RWPE1 (cell line): ENCODE measurements around the gene EGFR.
A peak's percentile ranks its signal among the peaks of the same experiment; 100 is the strongest.

Experiments
- CTCF ChIA-PET: fragments of 350-600 bp; sonication (Branson Sonifier 250); formaldehyde crosslinking; extraction: SDS; loops from one replicate; lab custom pipeline; 2021; lab: Yijun Ruan, JAX
- POLR2A ChIA-PET: fragments of 400-600 bp; formaldehyde crosslinking; extraction: SDS; loops from one replicate; lab custom pipeline; 2020; ENCODE audit warnings: antibody characterized with exemption; ENCODE audit not compliant: low non-redundant PET; lab: Yijun Ruan, JAX
- DNase-seq: peaks from one replicate; pipeline ENCODE4 v3.0.0; 2012; ENCODE audit warnings: low spot score
- H3K27ac ChIP-seq: fragments of 450-650 bp; 2 replicates; pipeline ENCODE4 v1.5.1; 2017
- TF ChIP-seq, protein P1 (sequence below): fragments of 450-650 bp; conservative IDR thresholded peaks from 2 replicates; pipeline ENCODE4 v1.5.1; 2017; ENCODE audit warnings: low read depth, mild to moderate bottlenecking

EGFR gene

DNA sequence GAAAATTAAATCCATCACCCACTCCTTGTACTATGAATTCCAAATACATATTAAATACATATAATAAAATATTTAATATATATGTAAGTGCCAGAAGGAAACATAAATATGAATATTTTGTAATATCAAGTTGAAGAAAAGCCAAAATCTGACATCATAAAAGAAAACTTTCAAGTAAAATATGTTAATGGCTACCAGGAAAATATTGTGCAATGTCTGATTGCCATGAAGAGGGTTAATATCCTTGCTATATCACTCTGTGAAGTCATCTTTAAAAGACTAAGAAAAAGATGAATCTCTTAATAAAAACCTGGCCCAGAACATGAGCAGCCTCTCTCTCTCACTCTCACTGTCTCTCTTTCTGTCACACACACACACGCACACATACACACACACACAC, 130.2 kb downstream of the EGFR start:
- TF ChIP-seq, protein P1, sequence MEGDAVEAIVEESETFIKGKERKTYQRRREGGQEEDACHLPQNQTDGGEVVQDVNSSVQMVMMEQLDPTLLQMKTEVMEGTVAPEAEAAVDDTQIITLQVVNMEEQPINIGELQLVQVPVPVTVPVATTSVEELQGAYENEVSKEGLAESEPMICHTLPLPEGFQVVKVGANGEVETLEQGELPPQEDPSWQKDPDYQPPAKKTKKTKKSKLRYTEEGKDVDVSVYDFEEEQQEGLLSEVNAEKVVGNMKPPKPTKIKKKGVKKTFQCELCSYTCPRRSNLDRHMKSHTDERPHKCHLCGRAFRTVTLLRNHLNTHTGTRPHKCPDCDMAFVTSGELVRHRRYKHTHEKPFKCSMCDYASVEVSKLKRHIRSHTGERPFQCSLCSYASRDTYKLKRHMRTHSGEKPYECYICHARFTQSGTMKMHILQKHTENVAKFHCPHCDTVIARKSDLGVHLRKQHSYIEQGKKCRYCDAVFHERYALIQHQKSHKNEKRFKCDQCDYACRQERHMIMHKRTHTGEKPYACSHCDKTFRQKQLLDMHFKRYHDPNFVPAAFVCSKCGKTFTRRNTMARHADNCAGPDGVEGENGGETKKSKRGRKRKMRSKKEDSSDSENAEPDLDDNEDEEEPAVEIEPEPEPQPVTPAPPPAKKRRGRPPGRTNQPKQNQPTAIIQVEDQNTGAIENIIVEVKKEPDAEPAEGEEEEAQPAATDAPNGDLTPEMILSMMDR: no peak
- CTCF ChIA-PET: no interaction called here
- POLR2A ChIA-PET: no interaction called here
- DNase-seq: no peak
- H3K27ac ChIP-seq: no peak overlapping the region

DNA sequence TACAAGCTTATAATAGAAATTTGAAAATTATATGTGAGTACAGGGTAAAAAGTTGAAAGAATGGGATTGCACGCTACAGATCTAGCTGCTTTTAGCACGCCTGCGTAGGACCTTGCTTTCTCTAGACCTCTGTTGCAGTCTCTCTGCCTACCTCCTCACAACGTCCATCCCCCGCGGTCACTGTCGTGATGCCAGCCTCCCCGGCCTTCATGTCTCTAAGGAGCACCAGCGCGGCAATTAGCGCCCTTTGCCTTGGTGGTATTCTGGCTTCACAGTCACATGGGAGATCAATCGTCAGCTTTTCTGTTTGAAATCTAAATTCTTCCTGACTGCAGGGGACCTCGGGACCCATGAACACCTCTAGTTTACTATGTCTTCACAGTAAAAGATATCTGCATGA, 131.3 kb downstream of the EGFR start:
- POLR2A ChIA-PET: no interaction called here
- TF ChIP-seq, protein P1: no peak
- no peak overlapping the region for H3K27ac ChIP-seq
- DNase-seq: no peak
- CTCF ChIA-PET: no interaction called here

DNA sequence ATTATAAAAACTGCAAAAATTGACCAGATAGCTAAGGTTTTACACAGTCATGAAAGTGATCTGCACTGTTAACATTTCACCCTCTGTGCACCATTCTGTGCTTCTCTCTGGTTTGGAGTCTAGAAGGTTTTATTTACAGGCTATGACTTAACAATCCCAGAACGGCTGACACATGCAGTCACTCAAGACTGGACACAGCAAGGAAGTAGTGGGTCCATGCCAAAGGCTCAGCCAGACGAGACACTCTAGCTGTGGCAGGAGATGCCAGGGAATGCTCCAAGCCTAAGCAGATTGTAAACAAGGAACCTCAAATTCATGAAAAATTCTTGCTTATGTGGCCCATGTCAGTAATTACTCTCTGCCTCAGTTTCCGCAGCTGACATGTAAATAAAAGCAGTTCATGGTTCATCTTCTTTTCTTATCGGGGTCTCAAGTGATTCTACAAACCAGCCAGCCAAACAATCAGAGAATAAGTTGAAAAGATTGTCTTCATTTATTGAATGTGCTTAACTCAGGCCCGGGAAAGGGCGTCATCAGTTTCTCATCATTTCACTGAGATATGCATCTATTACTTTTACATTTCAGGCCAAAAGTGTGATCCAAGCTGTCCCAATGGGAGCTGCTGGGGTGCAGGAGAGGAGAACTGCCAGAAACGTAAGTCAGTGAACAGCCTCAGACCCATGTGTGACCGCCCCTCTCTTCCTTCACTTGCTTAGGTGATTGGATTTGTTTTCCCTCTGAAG, 132.1 kb downstream of the EGFR start:
- DNase-seq: no peak
- ChIA-PET CTCF (interaction anchor here (0.6 kb wide), 1 partner anchor 321 kb away, joined by 3 read pairs; no protein-coding TSS in a partner anchor), POLR2A (no interaction called here)
- TF ChIP-seq, protein P1: no peak
- H3K27ac ChIP-seq: peak overlapping the region; percentile 18; the same call in 1 of the 2 replicates

DNA sequence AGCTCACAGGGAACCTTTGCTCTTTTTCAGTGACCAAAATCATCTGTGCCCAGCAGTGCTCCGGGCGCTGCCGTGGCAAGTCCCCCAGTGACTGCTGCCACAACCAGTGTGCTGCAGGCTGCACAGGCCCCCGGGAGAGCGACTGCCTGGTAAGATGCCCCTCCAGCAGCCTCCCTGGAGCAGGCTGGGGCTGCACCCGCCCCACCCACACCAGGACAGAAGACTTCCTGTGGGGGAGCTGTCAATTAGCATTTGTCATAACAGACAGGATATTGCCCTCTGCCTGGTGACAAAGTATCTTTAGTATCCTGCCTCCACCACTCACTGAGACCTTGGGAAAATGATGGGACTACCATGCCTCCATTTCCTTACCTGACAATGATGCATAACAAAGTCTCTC, 133.7 kb downstream of the EGFR start:
- POLR2A ChIA-PET: no interaction called here
- TF ChIP-seq, protein P1: no peak
- H3K27ac ChIP-seq: peak overlapping the region; percentile 28
- DNase-seq: no peak
- CTCF ChIA-PET: no interaction called here

DNA sequence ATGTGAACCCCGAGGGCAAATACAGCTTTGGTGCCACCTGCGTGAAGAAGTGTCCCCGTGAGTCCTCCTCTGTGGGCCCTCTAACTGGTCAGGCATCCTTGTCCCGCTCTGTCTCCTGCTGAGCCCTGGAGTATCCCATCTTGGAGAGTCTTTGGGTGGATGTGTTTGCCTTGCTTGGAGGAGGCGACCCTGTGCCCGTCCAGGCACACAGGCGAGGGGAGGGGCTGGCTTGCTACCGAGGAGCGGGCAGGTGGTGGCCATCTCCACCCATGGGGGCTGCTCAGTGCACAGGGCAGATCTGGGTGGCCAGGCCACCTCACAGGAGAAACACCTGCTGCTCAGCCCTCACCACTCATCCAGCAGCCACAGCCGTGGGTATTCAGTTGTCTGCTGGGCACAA, 135.3 kb downstream of the EGFR start:
- DNase-seq: no peak
- ChIA-PET CTCF (no interaction called here), POLR2A (no interaction called here)
- peak overlapping the region; percentile 41 for H3K27ac ChIP-seq
- TF ChIP-seq, protein P1: no peak

DNA sequence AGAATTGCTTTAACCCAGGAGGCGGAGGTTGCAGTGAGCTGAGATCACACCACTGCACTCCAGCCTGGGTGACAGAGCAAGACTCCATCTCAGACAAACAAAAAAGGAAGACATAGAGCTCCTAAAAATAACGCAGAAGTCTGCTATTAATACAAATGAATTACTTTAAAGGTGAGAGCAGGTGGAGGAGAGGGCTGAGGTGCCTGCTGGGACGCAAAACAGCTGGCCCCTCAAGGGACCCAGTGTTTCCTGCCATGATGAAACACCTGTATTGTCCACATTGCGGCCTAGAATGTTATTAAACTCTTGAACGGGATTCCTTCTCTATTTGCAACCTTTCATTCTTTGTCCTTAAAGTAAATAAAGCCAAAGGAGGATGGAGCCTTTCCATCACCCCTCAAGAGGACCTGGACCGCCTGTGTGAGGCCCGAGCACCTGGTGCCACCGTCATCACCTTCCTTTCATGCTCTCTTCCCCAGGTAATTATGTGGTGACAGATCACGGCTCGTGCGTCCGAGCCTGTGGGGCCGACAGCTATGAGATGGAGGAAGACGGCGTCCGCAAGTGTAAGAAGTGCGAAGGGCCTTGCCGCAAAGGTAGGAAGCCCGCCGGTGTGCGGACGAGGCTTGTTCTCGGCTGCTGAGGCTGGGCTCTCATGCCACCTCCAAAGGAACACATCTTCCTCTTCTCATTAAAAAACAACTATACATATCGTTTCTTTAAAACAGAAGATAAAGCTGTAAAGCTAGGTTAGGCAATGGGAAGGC, 136.7 kb downstream of the EGFR start:
- peak overlapping the region; percentile 7 for H3K27ac ChIP-seq
- ChIA-PET POLR2A (no interaction called here), CTCF (interaction anchor here (0.8 to 1.1 kb wide), 2 partner anchors 11 to 17 kb away, joined by 3 read pairs; no protein-coding TSS in a partner anchor)
- TF ChIP-seq, protein P1: no peak
- DNase-seq: no peak
